HPDE6-E6E7 (cell line): ENCODE results near the gene GRIA3.
"Not testable (repeated sequence)": the region's sequence is repeated elsewhere in the genome, so short reads cannot be mapped to it uniquely, and the experiment has no call there.

Source experiments
- DNase-seq: peaks from one replicate; pipeline ENCODE4 v3.0.0; 2011; ENCODE audit warnings: missing footprints; ENCODE audit errors: extremely low spot score

The GRIA3 gene

GRCh38 chrX:123455693-123456092 lies 271.6 kb downstream of the GRIA3 start:
- no peak for DNase-seq

DNA sequence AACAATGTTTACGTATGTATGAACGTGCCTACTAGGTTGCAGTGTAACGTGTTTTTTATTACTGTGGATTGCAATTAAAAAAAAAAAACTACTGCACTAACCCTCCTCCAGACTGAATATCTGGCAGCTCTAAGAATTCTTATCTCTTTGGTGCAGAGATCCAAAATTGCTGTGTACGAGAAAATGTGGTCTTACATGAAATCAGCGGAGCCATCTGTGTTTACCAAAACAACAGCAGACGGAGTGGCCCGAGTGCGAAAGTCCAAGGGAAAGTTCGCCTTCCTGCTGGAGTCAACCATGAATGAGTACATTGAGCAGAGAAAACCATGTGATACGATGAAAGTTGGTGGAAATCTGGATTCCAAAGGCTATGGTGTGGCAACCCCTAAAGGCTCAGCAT lies 280.6 kb downstream of the GRIA3 start:
- DNase-seq, result no peak

- no peak for DNase-seq
These were observed 284.4 kb downstream of the GRIA3 start for GRCh38 chrX:123468481-123468880.

GRCh38 chrX:123475068-123475724 lies 291.1 kb downstream of the GRIA3 start:
- no peak for DNase-seq

GRCh38 chrX:123476611-123477219 lies 292.6 kb downstream of the GRIA3 start:
- DNase-seq, result no peak

DNA sequence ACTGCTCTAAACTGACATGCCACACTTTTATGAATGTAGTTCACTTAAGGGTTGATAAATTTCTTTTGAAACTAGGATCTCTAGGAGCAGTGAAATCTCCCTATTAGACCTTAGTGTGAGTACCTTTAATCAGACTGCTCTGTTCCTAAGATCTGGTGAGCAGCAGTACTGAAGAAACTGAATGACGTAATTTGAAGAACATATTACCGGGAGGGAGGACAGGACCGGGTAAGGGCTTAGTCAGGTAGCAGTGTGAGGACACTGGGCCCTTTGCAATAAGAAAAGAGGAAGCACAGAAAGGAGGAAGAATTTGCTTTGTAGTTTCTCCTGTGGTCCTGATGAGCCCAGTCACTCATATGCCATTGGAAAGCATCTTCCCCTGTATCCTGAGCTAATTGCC lies 293.6 kb downstream of the GRIA3 start:
- no peak for DNase-seq

DNA sequence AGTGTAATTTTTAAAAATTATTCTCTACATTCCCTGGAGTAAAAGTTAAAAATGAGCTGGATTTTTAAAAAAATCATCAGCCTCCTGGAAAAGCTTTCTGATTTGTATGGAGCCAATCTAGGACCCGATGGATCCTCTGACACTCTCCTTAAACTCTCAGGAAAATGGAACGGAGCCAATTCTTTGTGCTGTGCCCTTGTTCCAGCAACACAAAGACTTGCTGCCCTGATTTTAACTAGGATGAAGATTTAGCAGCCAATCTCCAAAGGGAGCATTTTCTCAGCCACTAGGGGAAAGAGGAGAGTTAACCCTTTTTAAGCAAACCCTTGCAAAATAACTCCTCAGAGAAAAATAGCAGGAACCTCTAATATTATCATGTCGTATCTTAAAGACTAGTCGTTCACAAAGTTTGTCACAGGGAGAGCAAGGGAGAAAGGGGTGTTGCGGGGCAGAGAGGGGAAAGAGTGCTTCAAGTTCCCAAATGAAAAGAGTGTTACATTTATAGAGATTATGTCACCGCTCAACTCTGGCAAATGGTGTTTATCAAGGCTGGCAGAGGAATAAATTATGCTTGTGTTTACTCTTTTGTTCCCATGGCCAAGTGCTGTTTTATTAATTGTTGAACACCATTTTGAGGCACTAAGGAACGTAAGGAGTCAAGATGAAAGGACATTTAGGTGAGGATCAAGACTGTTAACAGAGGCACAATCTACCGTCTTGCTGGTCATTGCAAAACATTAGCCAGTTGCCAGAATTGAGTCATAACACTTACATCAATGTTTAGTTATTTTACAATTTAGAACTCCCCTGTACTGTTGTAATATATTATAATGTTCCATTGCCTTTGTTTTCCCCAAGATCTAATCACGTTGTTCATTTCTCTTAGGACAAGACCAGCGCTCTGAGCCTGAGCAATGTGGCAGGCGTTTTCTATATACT lies 298.1 kb downstream of the GRIA3 start:
- no peak for DNase-seq

DNA sequence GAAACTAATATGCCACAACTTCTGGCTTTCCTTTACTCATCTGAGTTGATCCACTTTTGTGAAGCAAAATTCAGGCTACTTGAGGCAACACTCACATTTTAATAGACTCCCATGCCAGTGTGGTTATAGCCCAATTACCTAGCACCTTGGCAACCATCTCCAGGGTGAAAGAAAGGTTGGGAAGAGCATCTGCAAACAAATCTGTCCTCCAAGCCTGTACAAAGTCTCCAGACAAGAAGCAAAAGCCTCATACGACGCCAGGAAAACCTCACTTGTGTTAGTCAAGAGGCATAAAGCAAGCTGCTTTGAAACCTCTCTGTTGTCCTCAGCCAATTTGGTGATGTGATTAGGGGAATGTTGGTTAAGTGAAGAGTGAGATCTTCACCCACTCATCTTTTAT lies 302.2 kb downstream of the GRIA3 start:
- no peak for DNase-seq

GRCh38 chrX:123487236-123487635 lies 303.2 kb downstream of the GRIA3 start:
- DNase-seq, result no peak

DNA sequence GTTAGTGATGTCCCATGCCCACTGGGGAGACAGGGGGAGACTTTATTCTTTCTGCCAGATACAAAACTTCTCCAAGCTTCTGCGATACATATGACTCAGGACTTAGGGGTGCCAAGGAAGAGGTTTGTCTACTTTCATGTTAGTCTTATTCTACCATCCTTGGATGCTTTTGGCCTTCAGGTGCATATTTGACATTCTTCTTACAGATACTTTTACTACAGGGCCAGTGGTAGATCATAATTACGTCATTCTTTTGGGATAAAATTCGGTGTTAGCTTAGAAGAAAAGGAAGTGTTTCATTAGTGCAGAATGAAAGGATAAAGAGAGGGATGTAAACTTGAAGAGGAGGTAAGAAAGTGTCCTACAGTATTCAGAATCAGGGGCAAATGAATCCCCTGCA lies 303.6 kb downstream of the GRIA3 start:
- DNase-seq, result no peak

GRCh38 chrX:123489011-123489410 lies 304.9 kb downstream of the GRIA3 start:
- no peak for DNase-seq

- no peak for DNase-seq
These were observed 309.8 kb downstream of the GRIA3 start for GRCh38 chrX:123493857-123494256.

DNA sequence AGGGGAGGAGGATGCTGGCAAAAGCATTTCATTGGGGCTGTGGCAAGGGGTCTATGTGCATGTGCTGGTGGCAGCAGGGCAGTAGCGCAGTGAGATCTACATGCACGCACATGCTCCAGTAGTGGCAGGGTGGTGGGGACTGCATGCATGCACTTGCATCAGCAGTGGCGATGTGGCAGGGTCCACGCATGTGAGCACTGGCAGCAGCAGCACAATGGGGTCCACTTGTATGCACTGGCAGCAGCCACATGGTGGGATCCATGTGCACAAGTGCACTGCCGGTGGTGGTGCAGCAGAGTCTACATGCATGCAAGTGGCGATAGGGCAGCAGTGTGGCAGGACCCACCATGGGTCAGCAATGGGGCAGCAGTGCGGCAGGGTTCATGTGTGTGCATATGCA lies 315.7 kb downstream of the GRIA3 start:
- DNase-seq, result no peak

- no peak for DNase-seq
These were observed 320.0 kb downstream of the GRIA3 start for GRCh38 chrX:123504047-123504446.

- DNase-seq, result no peak
These were observed 320.7 kb downstream of the GRIA3 start for GRCh38 chrX:123504630-123505270.

GRCh38 chrX:123513585-123514278 lies 329.7 kb downstream of the GRIA3 start:
- DNase-seq, result no peak

DNA sequence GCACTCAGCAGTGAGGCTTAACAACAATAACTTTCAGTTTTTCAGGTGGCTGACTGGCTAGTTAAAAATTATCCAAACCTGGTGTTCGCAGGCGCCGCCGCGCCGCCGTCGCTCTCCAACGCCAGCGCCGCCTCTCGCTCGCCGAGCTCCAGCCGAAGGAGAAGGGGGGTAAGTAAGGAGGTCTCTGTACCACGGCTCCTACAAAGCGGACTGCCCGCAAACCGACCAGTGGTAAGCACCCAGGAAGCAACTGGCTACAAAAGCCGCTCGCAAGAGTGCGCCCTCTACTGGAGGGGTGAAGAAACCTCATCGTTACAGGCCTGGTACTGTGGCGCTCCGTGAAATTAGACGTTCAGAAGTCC lies 330.2 kb downstream of the GRIA3 start:
- not testable (repeated sequence) for DNase-seq

GRCh38 chrX:123518791-123519190 lies 334.7 kb downstream of the GRIA3 start:
- DNase-seq, result no peak

DNA sequence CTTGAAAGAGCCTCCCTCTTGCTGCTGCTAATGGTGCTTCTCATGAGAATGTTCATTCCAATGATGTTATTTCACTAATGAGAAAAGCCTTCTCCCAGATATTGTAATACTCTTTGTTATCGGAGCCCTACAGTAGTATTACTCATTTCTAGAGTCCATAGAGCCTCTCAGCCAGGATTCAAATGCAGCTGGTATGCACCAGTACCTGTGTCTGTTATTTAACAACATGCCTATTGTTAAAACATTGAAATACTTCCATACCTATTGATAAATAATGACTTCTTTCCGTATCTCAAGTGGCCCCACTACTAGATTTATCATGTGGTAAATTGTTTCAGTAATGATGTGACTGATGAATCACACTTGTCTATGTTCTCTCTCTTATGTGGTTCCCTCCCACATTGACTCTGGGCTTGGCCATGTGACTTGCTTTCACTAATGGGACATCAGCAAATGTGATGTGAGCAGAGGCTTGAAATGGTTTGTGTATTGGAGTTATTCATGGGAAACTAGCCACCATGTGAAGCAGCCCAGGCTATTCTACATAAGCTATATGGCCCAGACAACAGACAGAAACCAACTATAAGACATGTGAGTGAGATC lies 341.1 kb downstream of the GRIA3 start:
- DNase-seq, result no peak

DNA sequence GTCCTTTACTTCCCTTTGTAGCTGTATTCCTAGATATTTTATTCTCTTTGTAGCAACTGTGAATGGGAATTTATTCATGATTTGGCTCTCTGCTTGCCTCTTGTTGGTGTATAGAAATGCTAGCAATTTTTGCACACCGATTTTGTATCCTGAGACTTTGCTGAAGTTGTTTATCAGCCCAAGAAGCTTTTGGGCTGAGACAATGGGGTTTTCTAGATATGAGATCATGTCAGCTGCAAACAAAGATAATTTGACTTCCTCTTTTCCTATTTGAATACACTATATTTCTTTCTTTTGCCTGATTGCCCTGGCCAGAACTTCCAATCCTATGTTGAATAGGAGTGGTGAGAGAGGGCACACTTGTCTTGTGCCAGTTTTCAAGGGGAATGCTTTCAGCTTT lies 346.6 kb downstream of the GRIA3 start:
- not testable (repeated sequence) for DNase-seq
